ENCODE measurements around the gene SAMD4A.

SAMD4A gene

DNA sequence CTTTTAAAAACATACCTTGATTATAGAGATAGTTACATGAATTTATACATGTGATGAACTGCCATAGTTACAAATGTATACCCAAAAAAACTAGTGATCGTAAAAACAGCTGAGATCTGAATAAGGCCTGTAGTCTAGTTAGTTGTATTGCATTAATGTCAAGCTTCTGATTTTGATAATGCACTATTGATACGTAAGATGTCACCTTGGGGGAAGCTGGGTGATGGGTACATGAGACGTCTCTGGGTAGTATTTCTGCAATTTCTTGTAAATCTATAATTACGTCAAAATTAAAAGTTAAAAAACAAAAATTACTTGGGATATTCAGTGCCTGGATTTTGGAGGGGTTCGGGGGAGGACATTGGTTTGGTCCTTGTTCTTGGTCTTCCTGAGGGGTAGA, 144.4 kb downstream of the SAMD4A start:
- no peak for DNase-seq (ENCODE audit: low read depth)
- no peak overlapping the region for H3K4me3 ChIP-seq (ENCODE audit: control insufficient read depth, low read depth, low read length)
- TF ChIP-seq, protein P1, sequence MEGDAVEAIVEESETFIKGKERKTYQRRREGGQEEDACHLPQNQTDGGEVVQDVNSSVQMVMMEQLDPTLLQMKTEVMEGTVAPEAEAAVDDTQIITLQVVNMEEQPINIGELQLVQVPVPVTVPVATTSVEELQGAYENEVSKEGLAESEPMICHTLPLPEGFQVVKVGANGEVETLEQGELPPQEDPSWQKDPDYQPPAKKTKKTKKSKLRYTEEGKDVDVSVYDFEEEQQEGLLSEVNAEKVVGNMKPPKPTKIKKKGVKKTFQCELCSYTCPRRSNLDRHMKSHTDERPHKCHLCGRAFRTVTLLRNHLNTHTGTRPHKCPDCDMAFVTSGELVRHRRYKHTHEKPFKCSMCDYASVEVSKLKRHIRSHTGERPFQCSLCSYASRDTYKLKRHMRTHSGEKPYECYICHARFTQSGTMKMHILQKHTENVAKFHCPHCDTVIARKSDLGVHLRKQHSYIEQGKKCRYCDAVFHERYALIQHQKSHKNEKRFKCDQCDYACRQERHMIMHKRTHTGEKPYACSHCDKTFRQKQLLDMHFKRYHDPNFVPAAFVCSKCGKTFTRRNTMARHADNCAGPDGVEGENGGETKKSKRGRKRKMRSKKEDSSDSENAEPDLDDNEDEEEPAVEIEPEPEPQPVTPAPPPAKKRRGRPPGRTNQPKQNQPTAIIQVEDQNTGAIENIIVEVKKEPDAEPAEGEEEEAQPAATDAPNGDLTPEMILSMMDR (conservative IDR thresholded peaks at IDR 0.05; ENCODE audit: control insufficient read depth, insufficient read depth, low read depth, low read length): no peak

DNA sequence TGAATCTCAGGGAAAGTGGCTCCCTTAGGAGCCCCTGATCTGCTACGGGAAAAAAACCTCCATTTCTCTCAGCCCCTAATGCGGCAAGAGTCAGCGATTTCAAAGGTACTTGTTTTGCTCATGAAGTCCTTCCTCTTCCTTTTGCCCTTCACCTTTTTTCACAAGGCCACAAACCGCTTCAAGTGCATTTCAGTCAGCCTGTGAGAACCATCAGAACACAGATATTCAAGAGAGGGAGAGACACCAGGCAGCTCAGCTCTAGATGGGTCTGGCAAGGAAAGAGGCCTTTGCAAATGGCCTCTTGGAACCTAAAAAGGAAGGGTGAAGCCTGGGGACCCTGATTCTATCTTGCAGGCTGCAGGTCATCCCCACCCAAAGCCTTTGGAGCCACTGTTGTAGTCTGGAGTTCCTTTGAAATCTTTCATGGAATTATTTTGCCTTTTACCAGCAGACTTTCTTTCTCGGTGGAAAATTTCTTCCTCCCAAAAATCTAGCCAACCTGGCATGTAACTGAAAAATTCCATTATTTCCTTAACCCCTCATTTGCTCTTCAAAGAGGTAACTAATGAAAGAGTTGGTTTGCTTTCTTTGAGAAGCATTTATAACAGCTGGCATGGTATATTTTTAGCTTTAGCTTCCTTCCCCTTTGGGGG, 145.0 kb downstream of the SAMD4A start:
- no peak overlapping the region for H3K4me3 ChIP-seq (ENCODE audit: control insufficient read depth, low read depth, low read length)
- no peak for DNase-seq (ENCODE audit: low read depth)
- TF ChIP-seq, protein P1 (conservative IDR thresholded peaks at IDR 0.05; ENCODE audit: control insufficient read depth, insufficient read depth, low read depth, low read length): no peak

DNA sequence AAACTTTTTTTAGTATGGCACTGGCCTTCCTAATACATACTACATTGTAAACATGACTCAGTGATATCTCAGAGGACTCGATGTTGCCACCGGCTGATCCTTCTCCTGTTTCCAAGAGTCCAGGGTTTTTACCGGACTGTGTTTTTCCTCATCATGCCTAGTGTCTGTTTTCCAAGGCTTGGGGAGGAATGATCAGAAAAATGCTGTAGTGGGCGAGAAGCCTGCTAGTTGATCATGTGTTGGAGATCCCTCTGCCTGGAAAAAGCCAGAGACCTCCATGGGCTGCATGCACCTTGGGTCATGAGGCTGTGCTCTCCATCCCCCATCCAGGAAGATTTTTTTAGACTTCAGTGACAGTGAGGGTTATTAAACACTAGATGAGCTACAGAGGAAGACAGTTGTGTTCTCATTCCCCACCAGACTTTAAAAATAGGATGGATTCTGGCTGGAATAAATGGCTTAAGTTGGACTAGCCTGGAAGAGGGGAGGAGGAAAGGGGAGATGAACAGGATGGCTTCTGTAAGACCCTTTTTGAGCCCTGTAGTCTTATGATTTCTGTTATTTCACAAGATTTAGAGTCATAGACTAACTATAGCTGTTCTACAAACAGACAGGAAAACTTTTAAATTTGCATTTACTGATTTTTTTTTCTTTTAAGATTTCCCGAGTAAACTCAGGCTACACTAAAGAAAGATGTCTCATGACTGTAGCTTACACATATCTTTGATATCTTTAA, 145.7 kb downstream of the SAMD4A start:
- peak; percentile 68 for DNase-seq (ENCODE audit: low read depth)
- H3K4me3 ChIP-seq (ENCODE audit: control insufficient read depth, low read depth, low read length): no peak overlapping the region
- TF ChIP-seq, protein P1 (conservative IDR thresholded peaks at IDR 0.05; ENCODE audit: control insufficient read depth, insufficient read depth, low read depth, low read length): no peak

DNA sequence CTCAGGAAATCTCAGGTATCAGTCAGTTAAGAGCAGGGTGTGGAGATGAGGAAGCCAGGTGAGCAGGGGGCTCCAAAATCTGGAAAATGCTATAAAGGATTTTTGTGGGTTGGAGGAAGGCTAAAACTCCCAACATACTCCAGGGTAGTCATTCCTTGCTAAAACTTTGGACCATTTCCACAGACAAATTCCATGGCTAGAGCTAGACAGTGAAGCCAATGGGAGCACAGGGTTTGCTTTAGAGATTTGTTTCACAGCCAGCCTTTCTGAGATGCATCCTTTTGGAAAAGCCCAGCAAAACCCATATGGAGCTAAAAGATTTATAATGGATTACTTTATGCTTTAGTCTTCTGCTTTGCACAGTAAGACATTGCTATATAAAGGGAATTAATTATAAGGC, 146.5 kb downstream of the SAMD4A start:
- H3K4me3 ChIP-seq (ENCODE audit: control insufficient read depth, low read depth, low read length): no peak overlapping the region
- DNase-seq (ENCODE audit: low read depth): peak; percentile 37
- TF ChIP-seq, protein P1 (conservative IDR thresholded peaks at IDR 0.05; ENCODE audit: control insufficient read depth, insufficient read depth, low read depth, low read length): no peak

DNA sequence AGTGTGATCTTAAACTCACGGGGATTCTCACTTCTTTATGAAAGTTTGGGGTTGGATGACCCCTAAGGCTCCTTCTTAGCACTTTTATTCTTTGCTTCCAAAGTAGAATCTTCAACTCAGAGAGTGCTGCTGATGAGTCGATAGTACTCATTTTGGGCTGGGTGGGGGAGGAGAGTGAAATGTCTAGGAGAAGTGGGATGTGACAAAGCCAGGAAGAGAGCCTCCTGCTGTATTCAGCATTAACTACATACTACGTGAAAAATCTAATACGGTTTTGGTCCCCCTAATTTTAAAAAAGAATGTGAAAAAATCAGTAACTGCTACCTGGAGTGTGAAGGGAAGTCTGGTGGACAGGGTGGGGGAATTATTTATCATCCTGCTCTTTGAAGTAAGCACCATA, 148.3 kb downstream of the SAMD4A start:
- no peak overlapping the region for H3K4me3 ChIP-seq (ENCODE audit: control insufficient read depth, low read depth, low read length)
- peak; percentile 61 for DNase-seq (ENCODE audit: low read depth)
- TF ChIP-seq, protein P1 (conservative IDR thresholded peaks at IDR 0.05; ENCODE audit: control insufficient read depth, insufficient read depth, low read depth, low read length): peak; percentile 44

DNA sequence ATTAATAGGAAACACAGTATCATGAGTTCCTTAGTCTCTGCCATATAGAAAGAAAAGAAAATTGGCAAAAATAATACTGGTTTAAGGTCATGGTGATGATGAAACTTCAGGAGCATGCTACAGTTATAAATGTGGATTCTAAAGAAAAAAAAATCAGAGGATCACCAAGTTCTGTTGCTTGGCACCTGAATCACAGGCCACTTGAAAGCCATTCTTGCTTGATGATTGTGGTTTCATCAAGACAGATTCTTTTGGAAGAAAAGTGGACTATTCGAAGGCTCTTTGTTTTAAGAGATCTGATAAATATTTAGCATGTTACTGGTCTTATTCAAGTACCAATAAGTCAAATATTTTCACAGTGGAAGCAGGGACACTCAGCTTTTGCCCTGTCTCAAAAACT, 148.9 kb downstream of the SAMD4A start:
- TF ChIP-seq, protein P1 (conservative IDR thresholded peaks at IDR 0.05; ENCODE audit: control insufficient read depth, insufficient read depth, low read depth, low read length): no peak
- DNase-seq (ENCODE audit: low read depth): peak; percentile 24
- H3K4me3 ChIP-seq (ENCODE audit: control insufficient read depth, low read depth, low read length): no peak overlapping the region
